Ovary (tissue), 3 donors: Measurements from ENCODE around the gene TMEM63C.

Experiments
- EP300 ChIP-seq: sonication (generic); formaldehyde crosslinking; IDR thresholded peaks from one replicate; pipeline ENCODE4 v1.6.1; 2017; ENCODE audit warnings: antibody characterized with exemption
- POLR2A ChIP-seq: fragments of 450-650 bp; IDR thresholded peaks from one replicate; pipeline ENCODE4 v1.6.1; 2017; ENCODE audit warnings: antibody characterized with exemption, mild to moderate bottlenecking, moderate library complexity
- TF ChIP-seq, protein P1 (sequence below), 3 donors: fragments of 450-650 bp in 2 of 3; fragments of 200-600 bp in 1 of 3; IDR thresholded peaks; one replicate each; pipeline versions ENCODE4 v1.5.1 to v1.8.0; 2016 to 2022; ENCODE audit warnings: antibody characterized with exemption in 3 of 3, mild to moderate bottlenecking in 1 of 3
- donor health status: DM: no; HTN: no; CAD: no.

DNA sequence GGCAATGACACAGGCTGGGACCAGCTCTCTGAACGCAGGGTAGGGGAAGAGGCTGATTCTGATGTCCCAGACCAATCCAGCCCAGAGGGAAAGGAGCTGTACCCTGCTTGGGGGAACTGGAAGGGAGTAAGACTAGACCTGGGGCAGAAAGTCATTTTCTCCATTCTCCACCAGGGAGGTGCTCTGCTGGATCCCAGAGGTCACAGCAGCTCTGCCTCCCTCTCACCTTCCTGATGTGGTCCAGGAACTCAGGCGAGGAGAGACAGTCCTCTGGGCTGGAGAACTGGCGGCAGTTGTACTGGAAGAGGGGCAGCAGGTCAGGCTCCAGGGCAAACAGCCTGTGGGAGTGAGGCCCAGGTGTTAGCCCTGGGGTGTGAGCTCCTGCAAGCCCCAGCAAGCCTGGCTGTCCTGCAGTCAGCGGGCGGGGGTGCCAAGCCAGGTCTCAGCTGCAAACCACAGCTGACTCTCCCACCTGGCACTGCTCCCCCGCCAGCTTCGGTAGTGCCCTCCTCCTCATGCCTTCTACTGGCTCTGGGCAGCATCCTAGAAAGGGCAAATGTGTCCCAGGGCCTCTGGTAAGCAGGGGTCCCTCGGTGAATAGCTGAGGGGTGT, 87.5 kb downstream of the TMEM63C start:
- TF ChIP-seq, protein P1, sequence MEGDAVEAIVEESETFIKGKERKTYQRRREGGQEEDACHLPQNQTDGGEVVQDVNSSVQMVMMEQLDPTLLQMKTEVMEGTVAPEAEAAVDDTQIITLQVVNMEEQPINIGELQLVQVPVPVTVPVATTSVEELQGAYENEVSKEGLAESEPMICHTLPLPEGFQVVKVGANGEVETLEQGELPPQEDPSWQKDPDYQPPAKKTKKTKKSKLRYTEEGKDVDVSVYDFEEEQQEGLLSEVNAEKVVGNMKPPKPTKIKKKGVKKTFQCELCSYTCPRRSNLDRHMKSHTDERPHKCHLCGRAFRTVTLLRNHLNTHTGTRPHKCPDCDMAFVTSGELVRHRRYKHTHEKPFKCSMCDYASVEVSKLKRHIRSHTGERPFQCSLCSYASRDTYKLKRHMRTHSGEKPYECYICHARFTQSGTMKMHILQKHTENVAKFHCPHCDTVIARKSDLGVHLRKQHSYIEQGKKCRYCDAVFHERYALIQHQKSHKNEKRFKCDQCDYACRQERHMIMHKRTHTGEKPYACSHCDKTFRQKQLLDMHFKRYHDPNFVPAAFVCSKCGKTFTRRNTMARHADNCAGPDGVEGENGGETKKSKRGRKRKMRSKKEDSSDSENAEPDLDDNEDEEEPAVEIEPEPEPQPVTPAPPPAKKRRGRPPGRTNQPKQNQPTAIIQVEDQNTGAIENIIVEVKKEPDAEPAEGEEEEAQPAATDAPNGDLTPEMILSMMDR (IDR thresholded peaks at IDR 0.05) = no peak
- no peak for TF ChIP-seq POLR2A
- TF ChIP-seq EP300 = no peak
